Esophagus squamous epithelium (tissue), 5 donors: Measurements from ENCODE around the gene ATG2A. TPM values are rescaled to one million over a fixed set of nuclear protein-coding genes. Genes with fewer than 3 reads are reported as not detected.
A peak's percentile ranks its signal among the peaks of the same experiment; 100 is the strongest.

Source experiments
- DNase-seq: peaks from one replicate; lab custom pipeline; 2025; lab: John Stamatoyannopoulos, UW
- H3K27ac ChIP-seq, 4 donors: fragments of 200-600 bp; sonication (generic); one replicate each; pipeline ENCODE4 v1.5.1; 2016 to 2019; ENCODE audit warnings: mild to moderate bottlenecking in 1 of 4
- H3K27me3 ChIP-seq, 4 donors: fragments of 200-600 bp; sonication (generic); 1 replicate in 3 of 4; 2 replicates in 1 of 4; pipeline versions ENCODE4 v1.5.1 to v1.6.0; 2017 to 2021; ENCODE audit warnings: antibody characterized with exemption in 1 of 4
- H3K36me3 ChIP-seq, 3 donors: fragments of 200-600 bp; sonication (generic); one replicate each; pipeline ENCODE4 v1.5.1; 2016 to 2019
- H3K4me1 ChIP-seq, 3 donors: fragments of 200-600 bp; sonication (generic); one replicate each; pipeline ENCODE4 v1.5.1; 2017 to 2019
- H3K4me3 ChIP-seq, 4 donors: fragments of 200-600 bp; sonication (generic); 1 replicate in 3 of 4; 2 replicates in 1 of 4; pipeline ENCODE4 v1.5.1; 2016 to 2019; ENCODE audit warnings: mild to moderate bottlenecking in 2 of 4, moderate library complexity in 1 of 4
- H3K9me3 ChIP-seq, 3 donors: fragments of 200-600 bp; sonication (generic); one replicate each; pipeline ENCODE4 v1.5.1; 2016 to 2019
- CTCF ChIP-seq, 6 experiments: fragments of 450-650 bp in 4 of 6; fragments of 200-600 bp in 2 of 6; sonication (generic) in 2 of 6; IDR thresholded peaks; one replicate each; pipeline ENCODE4 v1.5.1; 2016 to 2019; ENCODE audit warnings: antibody characterized with exemption in 6 of 6, mild to moderate bottlenecking in 4 of 6, moderate library complexity in 4 of 6
- POLR2A ChIP-seq, 4 donors: fragments of 450-650 bp; IDR thresholded peaks; one replicate each; pipeline ENCODE4 v1.6.1; 2017; ENCODE audit warnings: antibody characterized with exemption in 4 of 4, mild to moderate bottlenecking in 4 of 4, moderate library complexity in 3 of 4
- WGBS, 2 donors: methylation state at CpG; one replicate each; pipeline ENCODE4 v1.1.5; 2018; 5-methylcytosine and 5-hydroxymethylcytosine counted together
- intact Hi-C: fragments of 100-400 bp; cut with DNase I; formaldehyde crosslinking; loops from one replicate; pipeline ENCODE4 v1.15.0; 2022
- total RNA-seq, 4 donors: library from RNA; depleted of rRNA; stranded (reverse); fragments of >200 nt; gene quantifications; one replicate each; pipeline ENCODE4 v1.1.0, GENCODE V29; 2016
- donor health status: DM: yes; HTN: yes; CAD: no.

ATG2A gene
- total RNA-seq, 4 donors from 2014 or later: 14.1 to 26.1 (median 19.6) TPM

DNA sequence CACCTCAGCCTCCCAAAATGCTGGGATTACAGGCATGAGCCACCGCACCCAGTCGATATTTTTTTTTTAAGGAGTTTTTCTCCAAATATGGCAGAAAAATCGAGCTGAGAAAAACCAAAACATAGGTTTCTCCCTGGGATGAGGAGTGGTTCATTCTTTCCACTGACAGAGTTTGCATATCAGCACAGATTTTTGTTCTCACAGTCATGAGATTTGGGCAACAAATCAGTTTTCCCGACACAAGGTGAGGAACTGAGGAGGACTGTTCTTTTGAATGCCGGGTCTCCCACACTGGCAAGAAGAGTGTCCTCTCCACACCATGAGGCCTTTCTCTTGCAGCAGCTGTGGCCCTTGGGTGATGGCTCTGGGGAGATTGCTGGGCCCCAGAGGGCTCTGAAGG lies 34.8 kb downstream of the ATG2A start:
- 40 to 80% methylated on average over 1 to 5 of the region's 5 CpGs for WGBS, 2 donors
- peak overlapping the region in 3 of 4 donors; percentile 28 to 91 (median 42) for H3K27ac ChIP-seq
- no peaks in the 10 kb centered on the region for H3K36me3 ChIP-seq
- no peak overlapping the region for H3K4me3 ChIP-seq
- DNase-seq: no peak
- no peaks in the 10 kb centered on the region for H3K9me3 ChIP-seq
- H3K4me1 ChIP-seq: peaks cover 15 to 46% (median 31%) of the 10 kb centered on the region in 3 donors
- TF ChIP-seq CTCF (IDR thresholded peaks at IDR 0.05) (no peak), POLR2A (IDR thresholded peaks at IDR 0.05) (no peak)
- intact Hi-C loops: no loop called here
- H3K27me3 ChIP-seq: no peaks in the 10 kb centered on the region

- TF ChIP-seq CTCF (IDR thresholded peaks at IDR 0.05): no peak
- TF ChIP-seq POLR2A (IDR thresholded peaks at IDR 0.05): no peak
- intact Hi-C loops: no loop called here
These were observed 35.5 kb downstream of the ATG2A start for GRCh38 chr11:64881476-64881875.

GRCh38 chr11:64880240-64881001 lies 36.6 kb downstream of the ATG2A start:
- 56 to 67% methylated on average over 6 to 8 of the region's 14 CpGs for WGBS, 2 donors
- peak overlapping the region; percentile 42 to 91 (median 46) for H3K27ac ChIP-seq
- peaks cover 33 to 58% (median 49%) of the 10 kb centered on the region in 3 donors for H3K4me1 ChIP-seq
- peak overlapping the region in 1 of 4 donors; percentile 12 for H3K4me3 ChIP-seq
- H3K36me3 ChIP-seq: no peaks in the 10 kb centered on the region
- H3K27me3 ChIP-seq: no peaks in the 10 kb centered on the region
- DNase-seq: no peak
- TF ChIP-seq CTCF (IDR thresholded peaks at IDR 0.05): no peak
- no peak for TF ChIP-seq POLR2A (IDR thresholded peaks at IDR 0.05)
- intact Hi-C loops: no loop called here
- no peaks in the 10 kb centered on the region for H3K9me3 ChIP-seq

More at GRCh38 chr11:64881476-64881875, 35.5 kb downstream of the ATG2A start:
- Histone ChIP-seq H3K27me3 (no peaks in the 10 kb centered on the region), H3K9me3 (no peaks in the 10 kb centered on the region), H3K4me3 (no peak overlapping the region), H3K27ac (peak overlapping the region in 3 of 4 donors; percentile 40 to 91 (median 42)), H3K36me3 (no peaks in the 10 kb centered on the region), H3K4me1 (peaks cover 23 to 54% (median 38%) of the 10 kb centered on the region in 3 donors)
- no peak for DNase-seq
- 37 to 67% methylated on average over 7 to 8 of the region's 8 CpGs for WGBS, 2 donors

DNA sequence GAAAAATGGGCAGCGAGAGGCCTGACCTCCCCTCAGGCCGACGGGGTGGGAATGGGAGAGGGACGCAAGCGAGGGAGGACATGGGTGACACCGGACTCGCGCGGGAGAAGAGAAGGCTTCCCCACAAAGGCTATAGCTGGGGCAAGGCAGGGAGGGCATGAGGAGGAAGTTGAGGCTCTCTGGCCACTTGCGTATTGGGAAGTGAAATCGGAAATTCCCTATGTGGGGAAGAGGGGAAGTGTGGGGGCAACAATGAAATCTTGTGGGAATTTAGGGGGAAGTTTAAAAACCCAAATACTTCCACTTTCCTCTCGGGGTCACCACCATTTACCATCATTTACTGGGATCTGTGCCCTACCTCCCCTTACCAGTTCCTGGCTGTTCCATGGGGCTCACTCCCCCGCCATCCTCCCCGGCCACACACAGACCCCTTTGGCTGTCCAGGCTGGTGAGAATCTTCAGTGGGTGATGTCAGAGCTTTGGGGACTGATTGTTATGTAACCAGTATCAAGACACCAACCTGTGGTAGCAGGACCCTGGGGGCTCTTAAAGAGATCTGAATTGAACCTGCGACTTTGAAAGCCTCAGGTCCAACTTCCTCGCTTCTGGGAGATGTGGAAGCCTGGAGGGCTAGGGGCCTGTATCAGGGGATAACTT lies 37.6 kb downstream of the ATG2A start:
- peak overlapping the region; percentile 88 to 96 (median 90) for H3K27ac ChIP-seq
- intact Hi-C loops: no loop called here
- H3K36me3 ChIP-seq: peaks cover 0 to 5% (median 0%) of the 10 kb centered on the region in 3 donors
- WGBS, 2 donors: 15 to 17% methylated on average over 16 of the region's 16 CpGs
- H3K4me3 ChIP-seq: peak overlapping the region; percentile 79 to 96 (median 82)
- TF ChIP-seq CTCF (IDR thresholded peaks at IDR 0.05): no peak
- TF ChIP-seq POLR2A (IDR thresholded peaks at IDR 0.05): no peak
- H3K4me1 ChIP-seq: peaks cover 37 to 66% (median 53%) of the 10 kb centered on the region in 3 donors
- no peak for DNase-seq
- H3K27me3 ChIP-seq: no peaks in the 10 kb centered on the region
- H3K9me3 ChIP-seq: no peaks in the 10 kb centered on the region
